SK-N-DZ (cell line): ENCODE results near the gene IGSF9.

ENCODE experiments used
- DNase-seq: peaks from one replicate; pipeline ENCODE4 v3.0.0-alpha.2; 2015; ENCODE audit warnings: low spot score

Gene IGSF9

DNA sequence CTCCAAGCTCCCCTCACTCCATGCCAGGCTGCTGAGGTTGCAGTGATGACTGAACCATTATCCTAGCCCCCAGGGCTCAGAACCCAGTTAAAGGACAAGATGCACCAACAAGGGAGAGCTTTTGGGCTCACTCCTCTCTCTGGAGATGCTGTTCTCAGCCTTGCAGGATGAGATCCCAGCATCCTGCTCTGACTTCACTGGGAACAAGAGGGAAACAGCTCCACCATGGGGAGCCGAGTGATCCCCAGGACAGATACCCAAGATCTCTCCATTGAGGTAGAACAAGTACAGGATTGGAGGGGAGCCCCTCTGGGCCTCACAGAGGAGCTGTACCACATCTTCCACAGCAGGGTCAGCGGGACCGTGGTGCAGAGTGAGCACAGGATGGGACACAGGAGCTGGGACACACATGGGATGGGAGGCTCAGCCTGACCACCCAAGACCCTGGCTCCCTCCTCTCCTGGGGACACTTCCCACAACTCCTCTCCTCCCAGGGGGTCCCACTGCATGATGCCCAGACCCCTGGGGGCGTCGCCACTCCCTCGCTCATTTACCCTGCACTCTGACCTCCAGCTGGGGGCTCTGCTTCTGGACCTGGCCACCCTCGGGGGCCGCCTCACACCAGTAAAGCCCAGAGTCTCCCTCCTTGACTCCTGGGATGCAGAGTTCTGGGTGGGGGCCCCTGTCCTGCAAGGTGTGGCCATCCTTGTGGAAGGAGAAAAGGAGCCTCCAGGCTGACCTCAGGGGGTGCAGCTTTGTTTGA, 27.2 kb upstream of the IGSF9 start:
- no peak for DNase-seq

DNA sequence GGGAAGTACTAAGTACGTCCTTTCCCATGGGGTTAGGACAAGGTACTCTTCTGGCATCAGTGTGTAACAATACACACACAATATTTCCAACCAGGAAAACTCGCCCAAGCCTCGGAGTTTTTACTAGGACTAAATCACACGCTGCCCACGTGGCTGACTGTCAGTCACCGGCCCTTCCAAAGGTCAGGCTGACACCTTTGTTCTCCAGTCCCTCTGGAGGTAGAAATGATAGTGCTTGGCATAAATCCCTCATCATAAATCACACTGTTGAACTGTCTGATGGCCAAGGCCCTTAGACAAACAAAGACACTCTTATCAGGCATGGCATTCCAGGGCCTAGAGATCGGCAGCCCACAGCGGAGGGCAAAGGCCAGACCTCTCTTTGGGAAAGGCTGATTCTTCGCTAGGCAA, 25.5 kb upstream of the IGSF9 start:
- no peak for DNase-seq

DNA sequence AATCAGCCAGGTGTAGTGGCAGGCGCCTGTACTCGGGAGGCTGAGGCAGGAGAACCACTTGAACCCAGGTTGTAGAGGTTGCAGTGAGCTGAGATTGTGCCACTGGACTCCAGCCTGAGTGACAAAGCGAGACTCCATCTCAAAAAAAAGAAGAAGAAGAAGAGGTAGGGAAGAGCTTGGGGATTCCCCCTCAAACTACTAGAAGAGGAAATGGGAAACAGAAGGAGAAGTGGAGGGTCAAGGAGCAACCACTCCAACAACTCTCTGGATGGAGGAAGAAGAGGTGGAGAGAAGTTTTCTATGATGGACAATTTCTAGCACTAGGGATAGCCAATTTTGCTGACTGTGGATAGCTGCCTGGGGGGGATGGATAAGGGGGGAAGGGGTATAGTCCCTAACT, 23.5 kb upstream of the IGSF9 start:
- no peak for DNase-seq

DNA sequence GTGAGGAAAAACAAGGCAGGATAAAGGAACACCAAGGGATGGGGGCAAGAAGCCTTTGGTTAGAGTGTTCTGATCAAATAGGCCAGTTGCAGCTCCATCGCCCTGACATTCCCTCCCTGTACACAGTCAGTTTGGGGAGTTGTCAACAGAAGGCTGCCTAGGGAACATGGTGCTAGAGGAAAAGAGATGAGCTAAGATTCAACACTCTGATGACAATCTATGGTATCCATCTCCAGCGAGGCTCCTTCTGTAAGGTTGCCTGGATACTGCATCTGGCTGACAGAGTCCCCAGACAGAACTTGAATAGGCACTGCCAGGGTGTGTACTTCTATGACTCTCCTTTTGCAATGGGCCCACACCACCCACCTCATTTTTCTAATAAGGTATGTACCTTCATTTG, 19.9 kb upstream of the IGSF9 start:
- no peak for DNase-seq

DNA sequence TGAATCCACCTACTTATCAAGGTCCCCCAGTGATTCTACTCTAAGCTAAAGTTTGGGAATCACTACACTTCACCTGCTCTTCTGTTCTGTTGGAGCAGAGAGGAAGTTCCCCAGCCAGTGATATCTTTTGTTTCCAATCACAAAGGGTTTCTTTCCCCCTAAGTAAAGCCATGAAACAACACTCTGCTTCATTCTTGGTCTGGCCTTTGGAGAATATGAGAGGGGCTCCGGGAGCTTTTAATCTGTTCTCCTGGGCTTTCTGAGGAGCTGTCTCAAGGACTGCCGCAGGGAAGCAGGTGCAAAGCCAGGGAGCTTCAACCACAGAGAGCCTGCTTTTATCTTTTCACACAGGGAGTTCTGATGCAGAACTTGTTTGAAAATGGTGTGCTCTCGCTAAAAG, 18.7 kb upstream of the IGSF9 start:
- DNase-seq, result no peak

DNA sequence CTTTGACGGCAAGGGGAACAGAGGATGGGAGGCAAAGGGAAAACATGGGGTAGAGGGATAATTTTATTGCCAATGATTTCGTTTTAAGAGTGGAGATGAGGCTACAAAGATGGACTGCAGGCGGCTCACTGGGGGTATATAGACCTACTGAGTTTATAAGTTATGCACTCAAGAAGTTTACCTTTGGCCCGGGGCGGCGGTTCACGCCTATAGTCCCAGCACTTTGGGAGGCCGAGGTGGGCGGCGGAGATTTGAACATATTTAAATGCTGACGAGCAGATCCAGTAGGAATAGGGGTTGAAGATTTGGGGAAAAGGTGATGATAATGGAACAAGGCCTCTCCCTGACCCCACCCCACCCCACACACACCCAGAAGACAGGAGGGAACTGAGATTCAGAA, 16.8 kb upstream of the IGSF9 start:
- no peak for DNase-seq

DNA sequence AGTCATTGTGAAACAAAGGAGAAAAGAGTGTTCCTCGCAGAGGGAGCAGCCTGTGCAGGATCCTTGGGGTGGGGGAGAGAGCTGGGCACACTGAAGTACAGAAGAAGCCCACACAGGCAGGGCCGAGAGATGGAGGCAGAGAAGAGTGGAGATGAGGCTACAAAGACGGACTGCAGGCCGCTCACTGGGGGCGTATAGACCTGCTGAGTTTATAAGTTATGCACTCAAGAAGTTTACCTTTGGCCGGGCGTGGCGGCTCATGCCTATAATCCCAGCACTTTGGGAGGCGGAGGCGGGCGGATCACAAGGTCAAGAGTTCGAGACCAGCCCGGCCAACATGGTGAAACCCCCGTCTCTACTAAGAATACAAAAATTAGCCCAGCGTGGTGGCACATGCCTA, 16.2 kb upstream of the IGSF9 start:
- DNase-seq, result no peak

DNA sequence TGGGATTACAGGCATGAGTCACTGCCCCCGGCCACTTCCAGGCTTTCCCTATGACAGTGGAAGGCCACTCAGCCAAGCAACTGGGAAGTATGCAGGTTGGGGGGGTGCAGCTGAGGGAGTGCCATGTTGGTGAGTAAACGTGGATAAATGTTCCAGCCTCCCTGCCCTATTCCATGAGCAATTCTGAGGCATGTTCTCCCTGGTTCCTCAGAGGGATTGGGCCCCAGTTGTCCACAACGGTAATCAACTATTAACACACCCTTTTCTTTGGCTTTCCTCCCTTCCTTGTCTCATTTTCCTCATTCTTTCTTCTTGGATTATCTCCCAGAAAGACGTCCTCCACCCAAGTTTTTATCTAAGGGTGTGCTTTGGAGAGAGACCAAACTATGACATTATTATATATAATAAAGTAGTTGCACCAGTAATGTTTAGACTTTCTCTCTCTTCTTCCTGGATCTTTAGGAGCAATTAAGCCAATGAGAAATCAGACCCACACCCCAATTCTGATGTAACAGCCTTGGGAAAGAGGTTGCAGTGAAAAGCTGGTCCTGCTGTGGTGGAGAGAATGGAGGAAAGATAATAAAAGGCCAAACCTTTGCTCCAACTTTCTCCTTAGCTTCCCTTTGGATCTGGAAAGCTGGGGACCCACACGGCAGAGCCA, 15.4 kb upstream of the IGSF9 start:
- DNase-seq, result no peak

DNA sequence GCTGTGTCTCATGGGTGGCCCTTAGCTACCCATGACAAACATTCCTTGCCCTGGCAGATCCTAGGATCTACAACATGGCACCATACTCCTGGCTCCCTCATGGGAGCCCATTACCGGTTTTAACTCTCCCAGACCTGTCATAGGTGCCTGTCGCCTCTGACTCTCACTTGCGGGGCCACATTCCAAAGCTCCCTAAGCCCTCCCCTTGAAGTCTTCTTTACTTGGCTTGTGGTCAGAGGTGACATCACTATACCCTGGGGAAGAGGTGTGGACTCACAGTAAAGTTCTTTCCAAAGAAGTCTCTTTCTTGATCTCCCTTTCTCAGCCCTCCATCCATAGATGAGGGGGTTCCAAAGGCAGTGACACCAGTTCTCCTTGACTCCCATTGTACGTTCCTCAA, 14.0 kb upstream of the IGSF9 start:
- DNase-seq, result no peak

DNA sequence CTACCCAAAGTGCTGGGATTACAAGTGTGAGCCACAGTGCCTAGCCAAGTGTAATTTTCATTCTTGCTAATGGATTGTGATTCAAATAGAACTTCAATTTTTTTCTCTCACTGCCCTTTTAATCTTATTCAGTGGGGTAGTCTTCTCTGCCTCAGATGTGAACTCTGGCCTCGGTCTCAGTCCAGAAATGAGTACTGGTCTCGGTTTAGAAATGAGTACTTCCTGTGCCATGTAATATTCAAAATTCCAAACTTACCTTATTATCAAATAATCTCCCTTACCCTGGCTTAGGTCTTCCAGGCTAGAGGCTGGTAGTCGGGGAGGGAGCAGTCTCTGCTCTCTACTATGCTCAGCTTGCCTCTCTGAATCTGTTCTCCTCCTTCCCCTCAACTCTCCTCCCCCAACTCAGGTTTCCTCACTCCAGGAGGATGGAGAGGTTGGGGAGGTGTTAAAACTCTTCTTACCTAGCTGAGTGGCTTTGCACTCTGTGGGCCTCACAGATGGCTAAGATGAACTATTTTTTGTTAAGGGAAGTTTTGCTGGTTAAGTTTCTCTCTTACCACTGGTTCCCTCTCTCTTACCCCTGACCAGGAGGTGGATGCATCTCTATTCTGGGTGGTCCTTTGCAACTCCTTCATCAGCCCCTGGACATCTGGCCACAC, 13.4 kb upstream of the IGSF9 start:
- no peak for DNase-seq

DNA sequence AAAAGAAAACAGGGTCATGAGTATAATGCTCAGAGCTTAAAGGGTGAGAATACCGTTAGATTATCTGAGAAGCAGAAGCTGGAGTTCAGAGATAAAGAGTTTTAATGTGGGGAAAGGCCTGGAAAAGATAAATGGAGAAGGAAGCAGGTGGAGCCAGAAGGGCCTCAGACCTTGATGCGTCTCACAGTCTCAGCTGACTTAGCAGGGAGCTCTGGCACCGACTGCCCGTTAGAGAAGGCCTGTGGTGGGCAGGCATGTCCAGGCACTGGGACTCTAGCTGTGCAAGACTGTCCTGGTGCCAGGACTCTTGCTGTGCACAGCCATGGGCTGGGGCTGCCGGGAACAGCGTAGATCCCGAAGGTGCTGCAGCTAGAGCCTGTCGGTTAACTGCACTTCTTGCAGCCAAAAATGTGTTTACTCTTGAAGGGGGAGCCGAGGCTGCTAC, 12.4 kb upstream of the IGSF9 start:
- no peak for DNase-seq

DNA sequence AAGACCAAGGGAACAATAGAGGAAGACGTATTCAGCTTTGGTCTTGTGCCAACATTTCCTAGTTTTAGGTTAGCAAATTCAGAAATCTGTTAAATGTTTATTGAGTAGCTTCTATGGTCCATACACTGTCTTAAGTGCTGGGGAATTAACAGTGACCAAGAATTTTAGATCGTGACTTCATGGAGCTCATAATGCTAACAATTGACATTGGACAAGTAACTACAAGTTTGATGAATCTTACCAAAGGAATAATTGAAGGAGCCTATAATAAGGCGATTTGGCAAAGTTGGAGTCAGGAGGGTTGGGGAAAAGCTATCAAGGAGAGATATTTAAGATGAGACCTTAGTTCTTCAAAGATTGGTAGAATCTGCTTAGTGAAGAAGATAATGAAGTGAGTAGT, 10.0 kb upstream of the IGSF9 start:
- no peak for DNase-seq

DNA sequence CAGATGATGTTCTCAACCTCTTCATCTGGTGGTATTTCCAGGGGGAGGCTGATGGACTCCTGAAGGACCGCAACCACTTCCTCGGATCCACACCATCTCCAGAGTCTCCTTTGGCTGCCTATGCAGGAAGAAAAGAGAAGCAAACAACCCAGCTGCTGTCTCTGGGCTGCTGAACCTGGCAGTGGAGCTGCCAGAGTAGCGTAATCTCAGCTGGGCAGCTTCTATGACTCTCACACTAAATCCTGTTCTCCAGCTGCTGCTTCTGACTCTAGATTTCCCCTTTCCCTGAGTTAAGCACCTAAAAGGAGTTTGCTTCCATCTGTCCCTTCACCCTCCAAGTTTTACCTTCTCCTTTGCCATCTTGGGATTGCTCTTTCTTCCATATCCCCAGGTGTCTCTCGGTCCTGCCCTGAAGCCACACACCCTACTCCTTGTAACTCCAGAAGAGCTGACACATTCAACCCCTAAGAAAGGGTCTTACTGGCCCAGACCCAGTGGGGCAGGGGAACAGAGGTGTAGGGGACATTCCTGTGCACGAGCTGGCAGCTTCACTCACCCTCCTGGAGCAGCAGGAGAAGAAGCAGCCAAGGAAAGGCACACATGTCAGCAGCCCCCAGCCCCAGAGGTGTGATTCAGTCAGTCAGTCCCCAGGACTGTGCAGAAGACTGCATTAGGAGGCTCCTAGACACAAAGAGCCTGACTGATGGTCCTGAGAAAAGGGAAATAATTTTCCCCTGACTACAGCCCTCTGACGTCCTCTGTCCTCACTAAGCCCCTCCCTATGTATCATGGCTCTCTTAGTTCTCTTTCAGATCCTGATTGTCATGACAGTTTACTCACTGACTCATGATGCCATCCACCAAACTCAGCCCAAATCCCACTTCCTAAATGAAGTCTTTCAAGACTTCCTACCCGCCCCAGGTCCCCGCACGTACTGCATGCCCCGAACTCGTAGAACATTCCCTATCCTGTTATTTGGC, 8.4 kb upstream of the IGSF9 start, which contains the start of gene SLAMF9:
Gene SLAMF9, minus strand, starts transcription at position 702 of the 980 bp plus-strand sequence. Its CDS starts 100 bp downstream, at position 602.
- no peak for DNase-seq

DNA sequence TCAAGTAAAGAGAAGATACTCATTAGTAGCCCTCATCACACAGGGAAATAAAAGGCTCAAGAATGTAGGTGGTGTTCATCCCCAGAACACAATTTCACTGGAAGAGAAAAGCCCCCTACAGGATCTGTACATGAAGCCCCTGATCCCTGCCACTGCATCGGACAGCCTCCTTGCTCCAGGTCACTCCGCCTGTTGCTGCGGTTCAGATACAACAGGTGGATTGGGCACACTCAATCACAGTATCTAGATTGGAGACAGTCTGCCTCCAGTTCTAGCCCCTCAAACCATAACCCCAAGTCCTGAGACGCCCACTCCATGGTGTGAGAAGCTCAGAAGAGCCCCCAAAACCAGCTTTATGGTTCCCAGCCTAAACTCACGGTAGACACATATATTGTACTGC, 7.5 kb upstream of the IGSF9 start:
- no peak for DNase-seq

DNA sequence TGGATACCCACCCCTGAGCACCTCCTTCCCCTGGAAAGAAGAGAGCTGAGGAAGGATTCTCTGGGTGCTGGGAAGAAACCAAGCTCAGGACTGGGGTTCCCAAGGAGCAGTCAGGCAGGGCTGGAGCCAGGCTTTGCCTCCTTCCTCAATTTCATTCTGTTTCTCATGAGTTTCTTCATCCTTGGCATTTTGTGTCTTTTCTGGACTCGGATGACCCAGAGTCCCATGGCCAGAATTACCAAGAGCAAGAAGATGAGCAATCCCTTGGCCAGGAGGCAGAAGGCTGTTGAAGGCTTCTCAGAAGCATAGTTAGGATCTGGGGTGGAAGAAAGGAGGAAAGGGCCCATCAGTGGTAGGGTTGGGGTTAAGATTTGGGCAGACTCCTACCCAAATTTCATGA, 6.1 kb upstream of the IGSF9 start:
- no peak for DNase-seq

DNA sequence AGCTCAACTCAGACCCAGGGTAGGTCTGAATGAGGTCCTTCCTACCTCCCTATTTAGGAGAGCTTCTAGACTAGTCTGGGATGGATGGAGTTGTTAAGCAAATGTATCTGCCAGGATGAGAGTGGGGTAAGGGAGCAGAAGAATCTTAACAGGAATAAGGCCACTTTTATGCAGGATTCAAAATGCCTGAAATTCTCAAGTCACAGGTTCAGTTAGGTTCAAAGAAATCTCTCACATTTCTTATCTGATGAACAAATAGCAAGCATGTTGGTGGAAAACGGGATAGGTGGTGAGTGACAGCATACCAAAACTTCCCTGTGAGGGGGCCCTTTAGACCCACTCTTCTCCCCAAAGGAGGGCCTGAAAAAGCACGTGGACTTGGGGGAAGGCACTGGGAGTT, 5.6 kb upstream of the IGSF9 start:
- no peak for DNase-seq

DNA sequence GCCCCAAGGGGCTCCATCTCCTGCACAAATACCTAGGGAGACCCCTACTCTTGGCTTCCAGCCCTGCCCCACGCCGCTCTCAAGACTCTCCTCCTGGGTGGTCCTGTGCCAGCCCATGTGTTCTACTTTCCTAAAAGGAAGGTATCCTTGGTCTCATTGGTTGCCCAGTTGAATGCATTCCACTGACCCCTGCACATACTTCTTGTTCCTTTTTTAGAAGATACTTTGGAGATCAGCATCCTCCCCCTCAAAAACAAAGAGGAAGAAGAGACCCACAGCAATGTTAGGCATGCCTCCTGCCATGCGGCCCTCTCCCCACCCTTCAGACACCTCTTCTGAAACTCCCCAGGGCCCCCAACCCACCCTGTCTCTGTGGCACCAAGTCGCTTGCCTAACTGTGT, 4.6 kb upstream of the IGSF9 start:
- DNase-seq, result no peak

DNA sequence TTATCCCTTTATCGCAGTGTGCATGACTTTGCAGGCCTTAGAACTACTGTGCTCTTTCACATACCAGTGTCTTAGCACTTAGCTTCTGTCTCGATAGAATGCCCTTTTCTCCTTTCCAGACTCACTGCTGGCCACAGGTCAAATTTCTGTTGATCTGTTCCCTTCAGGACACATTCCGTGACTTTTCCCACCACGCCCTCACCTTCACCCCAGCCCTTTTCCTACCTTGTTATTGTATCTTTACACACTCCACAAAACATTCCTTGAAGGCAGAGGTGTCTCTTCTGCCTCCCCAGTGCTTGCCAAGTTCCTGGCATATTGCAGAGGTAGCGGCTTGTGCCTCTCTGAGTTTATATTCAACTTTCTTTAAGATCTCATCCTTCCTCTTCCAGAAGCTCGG, 3.7 kb upstream of the IGSF9 start:
- no peak for DNase-seq

DNA sequence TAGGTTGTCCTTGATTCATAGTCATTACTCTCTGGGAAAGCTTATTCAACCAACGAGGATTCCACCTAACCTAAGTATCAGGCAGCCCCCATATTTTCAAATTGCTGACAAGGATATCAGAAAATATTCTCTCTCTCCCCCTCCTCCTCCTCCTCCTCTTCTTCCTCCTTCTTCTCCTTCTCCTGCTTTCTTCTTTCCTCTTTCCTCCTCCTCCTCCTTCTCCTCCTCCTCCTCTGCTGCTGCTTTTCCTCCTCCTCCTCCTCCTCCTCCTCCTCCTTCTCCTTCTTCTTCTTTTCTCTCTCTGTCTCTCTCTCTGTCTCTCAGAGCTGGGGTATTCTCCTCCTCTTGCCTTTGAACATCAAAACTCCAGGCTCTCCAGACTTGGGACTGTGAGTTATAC, 2.5 kb upstream of the IGSF9 start:
- DNase-seq, result no peak

DNA sequence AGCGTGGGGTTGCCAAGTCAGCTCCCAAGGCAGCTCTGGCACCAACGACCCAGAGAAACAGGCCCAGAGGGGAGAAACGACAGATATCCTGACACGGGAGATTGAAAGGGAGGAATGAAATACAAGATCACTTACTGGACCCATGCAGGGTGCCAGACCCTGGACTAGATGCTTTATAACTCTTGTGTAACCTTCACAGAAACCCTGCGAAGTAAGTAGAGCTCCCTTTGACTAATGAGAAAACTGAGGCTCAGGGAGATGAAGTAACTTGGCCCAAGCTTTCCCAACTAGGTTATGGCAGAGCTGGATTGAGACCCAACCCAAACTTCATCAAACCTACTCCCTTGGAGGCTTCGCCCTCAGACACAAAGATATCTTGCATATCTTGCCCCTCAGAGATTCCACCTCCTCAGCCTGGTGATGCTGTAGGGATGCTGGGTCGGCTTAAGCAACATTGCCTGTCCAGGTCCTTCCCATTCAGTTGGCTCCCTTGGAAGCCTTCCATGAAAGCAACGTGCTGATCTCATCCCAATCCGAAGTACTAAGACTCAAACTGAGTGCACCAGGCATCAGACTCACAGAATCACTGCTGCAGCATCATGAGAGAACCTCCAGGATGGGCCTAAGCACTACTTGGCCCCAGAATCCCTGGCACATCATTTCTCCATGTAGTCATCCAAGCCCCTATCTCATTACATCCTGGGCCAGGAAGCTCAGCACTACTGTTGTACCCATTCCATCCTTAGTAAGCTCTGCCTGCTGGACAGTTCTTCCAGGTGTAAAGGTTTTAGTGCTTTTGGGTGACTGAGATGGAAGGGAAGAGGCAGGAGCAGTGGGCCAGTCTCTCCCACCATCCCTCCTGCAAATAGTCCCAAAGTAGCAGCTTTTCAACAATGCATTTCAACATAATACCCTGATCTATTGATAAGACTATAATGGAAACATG, 1.1 kb upstream of the IGSF9 start:
- DNase-seq, result no peak
